HTR-8/SVneo (cell line): Measurements from ENCODE around the gene NDUFV2.
"Not testable (repeated sequence)": the region's sequence is repeated elsewhere in the genome, so short reads cannot be mapped to it uniquely, and the experiment has no call there.

Experiments
- DNase-seq: peaks from one replicate; pipeline ENCODE4 v3.0.0; 2011; ENCODE audit warnings: low spot score, mixed read lengths; ENCODE audit not compliant: insufficient read length
- FAIRE-seq: peaks from 2 replicates; lab custom pipeline; 2011; peaks lifted over from hg19 to GRCh38; lab: Jason Lieb, UNC

The NDUFV2 gene

GRCh38 chr18:9088727-9089126 lies 13.8 kb upstream of the NDUFV2 start:
- DNase-seq, FAIRE-seq: not testable (repeated sequence)

GRCh38 chr18:9090578-9090977 lies 11.9 kb upstream of the NDUFV2 start:
- FAIRE-seq (no peak), DNase-seq (no peak)

- FAIRE-seq, result no peak
Measured at GRCh38 chr18:9091066-9091476, 11.4 kb upstream of the NDUFV2 start.

GRCh38 chr18:9092665-9093064 lies 9.8 kb upstream of the NDUFV2 start:
- FAIRE-seq, result no peak
- no peak for DNase-seq

More at GRCh38 chr18:9091066-9091476, 11.4 kb upstream of the NDUFV2 start:
- DNase-seq, result no peak

- not testable (repeated sequence) for FAIRE-seq, DNase-seq
Measured at GRCh38 chr18:9093109-9093508, 9.4 kb upstream of the NDUFV2 start.

GRCh38 chr18:9094307-9095226 lies 7.9 kb upstream of the NDUFV2 start:
- FAIRE-seq (no peak), DNase-seq (no peak)

- DNase-seq (no peak), FAIRE-seq (no peak)
Measured at GRCh38 chr18:9095297-9096006, 7.0 kb upstream of the NDUFV2 start.

- DNase-seq, result no peak
- no peak for FAIRE-seq
Measured at GRCh38 chr18:9096007-9096371, 6.5 kb upstream of the NDUFV2 start.

- DNase-seq (no peak), FAIRE-seq (no peak)
Measured at GRCh38 chr18:9096685-9097084, 5.8 kb upstream of the NDUFV2 start.

- DNase-seq (no peak), FAIRE-seq (no peak)
Measured at GRCh38 chr18:9097349-9097748, 5.2 kb upstream of the NDUFV2 start.

- FAIRE-seq (no peak), DNase-seq (no peak)
Measured at GRCh38 chr18:9100796-9101195, 1.7 kb upstream of the NDUFV2 start.

- FAIRE-seq (no peak), DNase-seq (peak; percentile 33)
Measured at GRCh38 chr18:9101730-9102507, 580 bp upstream of the NDUFV2 start.

GRCh38 chr18:9103376-9103873 lies 926 bp downstream of the NDUFV2 start:
- DNase-seq (no peak), FAIRE-seq (no peak)

GRCh38 chr18:9104244-9104901 lies 1.9 kb downstream of the NDUFV2 start:
- FAIRE-seq (no peak), DNase-seq (no peak)

- FAIRE-seq (no peak), DNase-seq (no peak)
Measured at GRCh38 chr18:9105420-9105819, 2.9 kb downstream of the NDUFV2 start.

- DNase-seq (no peak), FAIRE-seq (no peak)
Measured at GRCh38 chr18:9106094-9106493, 3.6 kb downstream of the NDUFV2 start.

GRCh38 chr18:9106800-9107584 lies 4.5 kb downstream of the NDUFV2 start:
- no peak for FAIRE-seq

GRCh38 chr18:9108911-9109310 lies 6.4 kb downstream of the NDUFV2 start:
- FAIRE-seq, result no peak
- DNase-seq, result no peak

More at GRCh38 chr18:9106800-9107584, 4.5 kb downstream of the NDUFV2 start:
- no peak for DNase-seq

- no peak for FAIRE-seq
- no peak for DNase-seq
Measured at GRCh38 chr18:9109523-9109922, 7.0 kb downstream of the NDUFV2 start.
